HG03060 (cell line): ENCODE data around the gene TAS2R16.
"Not testable (repeated sequence)": the region's sequence is repeated elsewhere in the genome, so short reads cannot be mapped to it uniquely, and the experiment has no call there.

ENCODE experiments used
- ATAC-seq: cut with Tn5 transposase; IDR thresholded peaks from one replicate; pipeline ENCODE4 v1.9.1; 2021; ENCODE audit warnings: low read depth, moderate number of reproducible peaks; ENCODE audit not compliant: unreplicated experiment

Gene TAS2R16

DNA sequence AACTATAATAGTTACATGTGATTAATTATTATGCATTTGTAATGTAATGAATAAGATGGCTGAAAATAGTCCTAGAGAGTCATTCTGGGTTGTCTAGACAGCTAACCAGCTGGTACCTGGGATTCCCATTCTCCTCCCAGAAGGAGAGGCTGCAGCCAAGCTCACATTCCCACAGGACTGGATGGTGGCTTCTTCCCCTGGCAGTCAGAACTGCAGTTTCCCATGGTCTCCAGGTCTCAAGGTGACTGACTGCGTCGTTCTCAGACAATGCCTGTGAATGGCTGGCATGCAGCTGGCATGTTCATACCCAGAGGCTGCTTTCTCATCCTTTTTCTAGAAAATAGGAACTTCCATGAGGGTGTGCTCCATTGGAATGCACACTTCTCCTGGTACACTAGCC is 21.3 kb downstream of the TAS2R16 start:
- no peak for ATAC-seq

DNA sequence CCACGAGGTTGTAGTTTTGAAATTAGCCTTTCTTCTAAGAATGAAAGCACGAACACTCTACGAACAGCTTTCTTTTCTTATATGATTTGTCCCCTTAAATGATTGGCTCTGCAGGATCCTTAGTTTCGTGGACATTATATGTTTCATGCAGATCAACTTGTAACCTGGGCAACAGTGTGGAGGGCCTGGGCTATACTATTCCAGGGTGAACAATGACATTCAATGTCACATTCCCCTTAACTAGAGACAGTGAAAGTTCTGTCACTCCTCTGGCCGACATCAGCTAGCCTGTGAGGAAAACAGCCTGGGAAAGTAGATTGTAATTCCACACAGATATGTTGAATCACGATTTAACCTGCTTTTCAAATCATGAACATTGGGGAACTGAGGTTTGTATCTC is 23.4 kb downstream of the TAS2R16 start:
- no peak for ATAC-seq

DNA sequence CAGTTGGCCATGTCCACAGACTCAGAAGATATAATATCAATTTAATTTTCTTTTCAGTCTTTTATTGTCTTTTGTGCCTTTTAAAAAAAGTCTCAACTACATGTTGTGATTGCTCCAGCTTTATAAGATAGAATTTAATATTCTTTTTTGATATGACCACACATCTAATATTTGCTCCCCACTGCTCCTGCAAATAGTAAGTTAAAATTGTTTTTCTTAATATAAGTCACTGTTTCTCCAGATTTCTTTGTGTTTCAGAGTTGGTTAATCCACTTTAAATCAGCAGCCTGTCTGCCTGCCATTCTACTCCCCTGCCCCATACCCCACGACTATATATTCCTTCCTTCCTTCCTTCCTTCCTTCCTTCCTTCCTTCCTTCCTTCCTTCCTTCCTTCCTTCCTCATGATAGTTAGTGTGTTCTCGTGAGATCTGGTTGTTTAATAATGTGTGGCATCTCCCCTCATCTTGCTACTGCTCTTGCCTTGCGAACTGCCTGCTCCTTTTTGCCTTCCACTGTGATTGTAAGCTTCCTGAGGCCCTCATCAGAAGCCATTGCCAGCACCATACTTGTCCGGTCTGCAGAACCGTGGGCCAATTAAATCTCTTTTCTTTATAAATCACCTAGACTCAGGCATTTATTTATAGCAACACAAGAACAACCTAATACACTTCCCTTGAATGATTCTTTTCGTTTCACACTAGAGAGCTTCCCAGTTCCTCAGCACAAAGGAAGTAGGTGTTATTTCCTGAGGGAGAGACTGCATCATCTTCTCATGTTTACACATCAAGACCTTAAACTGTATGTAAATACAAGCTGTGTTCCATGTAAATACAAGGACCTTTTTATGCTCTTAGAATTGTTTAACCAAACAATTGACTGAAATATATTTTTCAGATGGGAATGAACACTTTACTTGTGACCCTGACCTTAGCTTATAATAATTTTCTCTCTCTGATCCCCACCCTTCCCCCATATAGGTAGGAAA is 24.5 kb downstream of the TAS2R16 start:
- ATAC-seq = no peak

DNA sequence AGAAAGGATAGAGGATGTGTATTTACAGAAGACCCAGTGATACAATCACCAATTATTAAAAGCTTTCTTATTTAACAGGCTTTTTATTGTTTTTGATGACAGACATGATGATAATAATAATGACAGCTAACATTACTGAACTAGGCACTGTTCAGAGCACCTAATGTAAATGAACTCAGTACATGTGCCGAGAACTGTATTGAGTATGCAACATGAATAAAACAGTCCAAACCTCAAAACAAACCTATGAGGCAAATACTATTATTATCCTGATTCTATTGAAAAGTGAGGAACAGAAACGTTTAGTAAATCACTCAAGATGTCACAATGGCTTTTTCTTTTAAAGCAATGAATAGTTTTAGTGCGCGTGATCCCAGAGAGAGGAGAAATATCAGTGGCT is 27.1 kb downstream of the TAS2R16 start:
- no peak for ATAC-seq

DNA sequence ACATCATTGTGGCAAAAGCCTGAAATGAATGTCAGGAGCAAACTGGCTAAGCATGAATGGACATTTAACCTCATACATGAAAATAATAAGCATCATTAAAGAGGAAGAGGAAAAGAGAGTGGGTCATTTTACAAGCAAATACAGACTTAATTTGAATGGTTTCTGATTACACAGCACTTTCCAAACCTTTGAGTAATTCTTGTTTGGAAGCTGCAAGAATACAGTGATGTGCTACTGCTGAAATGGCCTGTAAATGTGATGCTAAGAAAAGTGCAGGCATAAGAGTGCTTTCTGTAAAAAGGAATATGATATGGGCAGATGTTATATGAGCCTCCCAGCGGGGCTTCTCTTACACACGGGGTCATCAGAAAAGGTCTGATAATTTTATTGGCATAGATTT is 30.2 kb downstream of the TAS2R16 start:
- no peak for ATAC-seq

DNA sequence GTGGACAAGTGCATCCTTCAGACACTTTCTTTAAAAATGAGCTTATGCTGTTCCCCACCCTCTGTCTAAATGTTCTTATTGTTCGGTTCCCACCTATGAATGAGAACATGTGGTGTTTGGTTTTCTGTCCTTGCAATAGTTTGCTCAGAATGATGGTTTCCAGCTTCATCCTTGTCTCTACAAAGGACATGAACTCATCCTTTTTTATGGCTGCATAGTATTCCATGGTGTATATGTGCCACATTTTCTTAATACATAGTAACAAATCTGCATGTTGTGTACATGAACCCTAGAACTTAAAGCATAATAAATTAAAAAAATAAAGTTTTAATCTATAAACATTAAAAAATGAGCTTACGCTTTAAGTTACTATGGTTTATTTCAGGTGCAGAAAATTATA is 41.8 kb downstream of the TAS2R16 start:
- not testable (repeated sequence) for ATAC-seq

DNA sequence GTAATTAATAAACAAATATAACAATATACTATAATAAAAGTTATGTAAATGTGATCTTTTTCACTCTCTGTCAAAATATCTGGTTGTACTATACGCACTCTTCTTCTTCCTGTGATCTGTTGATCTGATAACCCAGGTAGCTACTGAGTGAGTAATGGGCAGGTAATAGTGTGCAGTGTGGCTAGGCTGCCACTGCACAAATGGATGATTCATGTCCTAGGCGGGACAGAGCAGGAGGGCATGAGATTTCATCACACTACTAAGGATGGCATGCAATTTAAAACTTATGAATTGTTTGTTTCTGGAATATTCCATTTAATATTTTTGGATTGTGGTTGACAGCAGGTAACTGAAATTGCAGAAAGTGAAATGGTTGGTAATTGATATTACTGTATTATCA is 44.5 kb downstream of the TAS2R16 start:
- ATAC-seq = no peak

DNA sequence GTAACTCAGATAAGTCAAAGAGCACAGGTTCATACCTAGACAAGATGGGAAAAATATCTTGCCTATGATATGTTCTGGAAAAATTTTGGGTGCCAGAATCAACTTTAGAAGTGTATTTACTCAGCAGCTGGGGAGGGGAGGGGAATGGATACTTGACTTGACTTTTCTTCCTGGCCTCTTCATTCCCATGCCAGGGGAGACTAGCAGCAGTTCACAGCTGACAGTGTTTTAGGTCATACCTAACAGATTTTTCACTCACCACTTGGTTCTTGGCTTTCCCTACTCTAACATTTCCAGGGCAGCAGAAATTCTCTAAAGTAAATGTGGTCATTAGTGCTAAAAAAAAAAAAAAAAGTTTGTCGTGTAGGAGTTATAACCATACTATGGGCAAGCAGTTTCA is 46.3 kb downstream of the TAS2R16 start:
- no peak for ATAC-seq
